Keratinocyte (primary cell): ENCODE data around the gene GREB1. TPM values are rescaled to one million over a fixed set of nuclear protein-coding genes. Genes with fewer than 3 reads are reported as not detected.
A peak's percentile ranks its signal among the peaks of the same experiment; 100 is the strongest.

Source experiments
- DNase-seq: peaks from one replicate; pipeline ENCODE4 v3.0.0-alpha.2; 2011; ENCODE audit warnings: low read depth, missing footprints, low spot score
- FAIRE-seq: peaks from 2 replicates; lab custom pipeline; 2011; peaks lifted over from hg19 to GRCh38; lab: Jason Lieb, UNC
- H2AFZ ChIP-seq: 2 replicates; pipeline ENCODE4 v1.6.0; 2012; ENCODE audit warnings: low read length, control low read depth, inconsistent platforms; ENCODE audit not compliant: control insufficient read depth
- H3K27ac ChIP-seq: 2 replicates; pipeline ENCODE4 v1.5.1; 2011; ENCODE audit warnings: low read length; ENCODE audit not compliant: control insufficient read depth, insufficient read depth
- H3K27me3 ChIP-seq: 3 replicates; pipeline ENCODE4 v1.6.0; 2011; ENCODE audit warnings: low read length; ENCODE audit not compliant: control insufficient read depth, insufficient read depth; ENCODE audit errors: extremely low read depth
- H3K36me3 ChIP-seq, 2 experiments: 2 replicates in 1 of 2; 3 replicates in 1 of 2; pipeline ENCODE4 v1.5.1; 2011; ENCODE audit warnings: low read length in 2 of 2, mild to moderate bottlenecking in 1 of 2; ENCODE audit not compliant: control insufficient read depth in 2 of 2, insufficient read depth in 2 of 2; ENCODE audit errors: extremely low read depth in 1 of 2
- H3K4me1 ChIP-seq: 3 replicates; pipeline ENCODE4 v1.5.1; 2011; ENCODE audit warnings: low read length; ENCODE audit not compliant: control insufficient read depth, insufficient read depth; ENCODE audit errors: extremely low read depth
- H3K4me2 ChIP-seq: 3 replicates; pipeline ENCODE4 v1.6.0; 2011; ENCODE audit warnings: low read depth, low read length; ENCODE audit not compliant: control insufficient read depth, insufficient read depth; ENCODE audit errors: extremely low read depth
- H3K4me3 ChIP-seq, 3 experiments: fragments of 200-600 bp in 1 of 3; sonication (generic) in 1 of 3; 2 replicates in 2 of 3; 3 replicates in 1 of 3; pipeline ENCODE4 v1.5.1; 2011 to 2016; ENCODE audit warnings: low read length in 3 of 3, mild to moderate bottlenecking in 3 of 3, control low read depth in 2 of 3, inconsistent platforms in 1 of 3, low read depth in 1 of 3, mixed read lengths in 1 of 3, mixed run types in 1 of 3, moderate library complexity in 1 of 3; ENCODE audit not compliant: control insufficient read depth in 2 of 3, insufficient read depth in 2 of 3; ENCODE audit errors: extremely low read depth in 1 of 3
- H3K79me2 ChIP-seq: 2 replicates; pipeline ENCODE4 v1.6.0; 2012; ENCODE audit warnings: low read length; ENCODE audit not compliant: control insufficient read depth, insufficient read depth
- H3K9ac ChIP-seq: 3 replicates; pipeline ENCODE4 v1.6.0; 2011; ENCODE audit warnings: low read length; ENCODE audit not compliant: control insufficient read depth, insufficient read depth; ENCODE audit errors: extremely low read depth
- H3K9me1 ChIP-seq: 3 replicates; pipeline ENCODE4 v1.6.0; 2011; ENCODE audit warnings: low read length; ENCODE audit not compliant: control insufficient read depth, insufficient read depth; ENCODE audit errors: extremely low read depth
- H3K9me3 ChIP-seq: 2 replicates; pipeline ENCODE4 v1.5.1; 2012; ENCODE audit warnings: low read depth, low read length; ENCODE audit not compliant: control insufficient read depth
- H4K20me1 ChIP-seq: 3 replicates; pipeline ENCODE4 v1.6.0; 2011; ENCODE audit warnings: low read length; ENCODE audit not compliant: control insufficient read depth, insufficient read depth; ENCODE audit errors: extremely low read depth
- EZH2 ChIP-seq: IDR thresholded peaks from one replicate; pipeline ENCODE4 v1.6.1; 2012; ENCODE audit warnings: inconsistent platforms, mild to moderate bottlenecking, low read length, moderate library complexity
- dilution Hi-C: fragments of 300-500 bp; cut with MboI; formaldehyde crosslinking; loops from one replicate; pipeline ENCODE4 v1.7.0; 2020; ENCODE audit warnings: low sequenced_read_pairs; ENCODE audit not compliant: extremely low pct_ligation_motif_present
- polyA plus RNA-seq, 5 experiments: library from polyadenylated mRNA; depleted of rRNA in 3 of 5; stranded (reverse) in 3 of 5; stranded (forward) in 1 of 5; unstranded in 1 of 5; fragments of >200 nt; gene quantifications; 1 replicate in 1 of 5; 2 replicates in 3 of 5; 3 replicates in 1 of 5; pipeline versions ENCODE4 v1.2.1 to v1.2.3, GENCODE V29; 2011 to 2012; ENCODE audit warnings: missing spikeins in 2 of 5, low read depth in 1 of 5, low replicate concordance in 1 of 5
- TF ChIP-seq, protein P1 (sequence below), 3 experiments: IDR thresholded peaks in 1 of 3; conservative IDR thresholded peaks in 1 of 3; optimal IDR thresholded peaks in 1 of 3; 2 replicates in 2 of 3; 3 replicates in 1 of 3; pipeline versions ENCODE3 to v1.5.1; 2011; ENCODE audit warnings: low read length in 3 of 3, mild to moderate bottlenecking in 3 of 3, moderate library complexity in 2 of 3, control low read depth in 1 of 3, inconsistent platforms in 1 of 3; ENCODE audit not compliant: insufficient read depth in 2 of 3; ENCODE audit errors: extremely low read depth in 1 of 3

GREB1 gene
- polyA plus RNA-seq, 1 donor (not counting 4 experiments of a cell fraction or from before 2014, with no cell fraction given): 0.13 TPM

DNA sequence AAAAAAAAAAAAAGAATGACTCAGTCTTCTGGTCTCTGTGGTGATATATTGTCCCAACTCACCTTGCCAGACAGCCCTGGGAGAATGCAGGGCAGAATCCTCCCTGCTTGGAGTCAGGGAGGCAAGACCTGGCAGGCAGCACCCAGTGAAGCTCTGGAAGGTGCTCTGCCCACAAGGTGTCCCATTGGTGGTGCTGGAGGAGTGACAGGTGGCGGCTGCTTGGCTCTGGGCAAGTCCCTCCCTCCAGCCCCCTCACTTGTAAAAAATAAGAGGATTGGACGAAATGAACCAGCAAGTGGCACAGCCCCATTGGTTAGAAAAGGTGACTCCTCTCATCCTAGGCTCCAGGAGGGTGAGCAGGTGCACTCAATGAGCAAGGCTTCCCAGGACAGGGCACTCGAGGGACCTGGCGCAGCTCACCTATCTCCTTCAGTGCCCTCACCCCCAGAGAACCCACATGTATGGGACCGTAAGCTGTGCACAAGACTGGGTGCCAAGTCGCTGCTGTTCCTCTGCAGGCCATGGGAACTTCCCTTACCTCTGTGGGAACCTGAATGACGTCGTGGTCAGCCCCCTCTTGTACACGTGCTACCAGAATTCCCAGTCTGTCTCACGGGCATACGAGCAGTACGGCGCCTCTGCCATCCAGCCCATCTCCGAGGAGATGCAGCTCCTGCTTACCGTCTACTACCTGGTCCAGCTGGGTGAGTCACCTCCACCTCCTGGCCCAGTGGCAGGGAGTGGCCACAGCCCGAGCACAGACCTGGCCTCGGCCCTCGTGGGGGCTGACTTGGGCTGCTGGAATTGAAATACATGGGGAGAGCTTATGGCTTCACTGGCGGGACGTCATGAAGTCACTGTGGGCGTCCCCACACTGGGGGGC lies 54.6 kb downstream of the GREB1 start:
- no peak overlapping the region for H3K4me3 ChIP-seq
- dilution Hi-C loops: no loop called here
- no peak overlapping the region for H3K4me2 ChIP-seq
- H3K36me3 ChIP-seq: no peaks in the 10 kb centered on the region
- no peak overlapping the region for H3K27ac ChIP-seq
- no peaks in the 10 kb centered on the region for H3K9me1 ChIP-seq
- H3K4me1 ChIP-seq: no peaks in the 10 kb centered on the region
- no peaks in the 10 kb centered on the region for H4K20me1 ChIP-seq
- no peak for DNase-seq
- no peaks in the 10 kb centered on the region for H3K79me2 ChIP-seq
- H2AFZ ChIP-seq: no peak overlapping the region
- peaks cover 2% of the 10 kb centered on the region for H3K27me3 ChIP-seq
- H3K9ac ChIP-seq: no peak overlapping the region
- no peak for TF ChIP-seq EZH2
- TF ChIP-seq, protein P1, sequence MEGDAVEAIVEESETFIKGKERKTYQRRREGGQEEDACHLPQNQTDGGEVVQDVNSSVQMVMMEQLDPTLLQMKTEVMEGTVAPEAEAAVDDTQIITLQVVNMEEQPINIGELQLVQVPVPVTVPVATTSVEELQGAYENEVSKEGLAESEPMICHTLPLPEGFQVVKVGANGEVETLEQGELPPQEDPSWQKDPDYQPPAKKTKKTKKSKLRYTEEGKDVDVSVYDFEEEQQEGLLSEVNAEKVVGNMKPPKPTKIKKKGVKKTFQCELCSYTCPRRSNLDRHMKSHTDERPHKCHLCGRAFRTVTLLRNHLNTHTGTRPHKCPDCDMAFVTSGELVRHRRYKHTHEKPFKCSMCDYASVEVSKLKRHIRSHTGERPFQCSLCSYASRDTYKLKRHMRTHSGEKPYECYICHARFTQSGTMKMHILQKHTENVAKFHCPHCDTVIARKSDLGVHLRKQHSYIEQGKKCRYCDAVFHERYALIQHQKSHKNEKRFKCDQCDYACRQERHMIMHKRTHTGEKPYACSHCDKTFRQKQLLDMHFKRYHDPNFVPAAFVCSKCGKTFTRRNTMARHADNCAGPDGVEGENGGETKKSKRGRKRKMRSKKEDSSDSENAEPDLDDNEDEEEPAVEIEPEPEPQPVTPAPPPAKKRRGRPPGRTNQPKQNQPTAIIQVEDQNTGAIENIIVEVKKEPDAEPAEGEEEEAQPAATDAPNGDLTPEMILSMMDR (optimal IDR thresholded peaks at IDR 0.05 in 1 of 3, IDR thresholded peaks at IDR 0.05 in 1 of 3, conservative IDR thresholded peaks at IDR 0.05 in 1 of 3; ENCODE audit: extremely low read depth in 1 of 3, insufficient read depth in 2 of 3, low read length in 3 of 3): no peak
- no peaks in the 10 kb centered on the region for H3K9me3 ChIP-seq
- FAIRE-seq: no peak

DNA sequence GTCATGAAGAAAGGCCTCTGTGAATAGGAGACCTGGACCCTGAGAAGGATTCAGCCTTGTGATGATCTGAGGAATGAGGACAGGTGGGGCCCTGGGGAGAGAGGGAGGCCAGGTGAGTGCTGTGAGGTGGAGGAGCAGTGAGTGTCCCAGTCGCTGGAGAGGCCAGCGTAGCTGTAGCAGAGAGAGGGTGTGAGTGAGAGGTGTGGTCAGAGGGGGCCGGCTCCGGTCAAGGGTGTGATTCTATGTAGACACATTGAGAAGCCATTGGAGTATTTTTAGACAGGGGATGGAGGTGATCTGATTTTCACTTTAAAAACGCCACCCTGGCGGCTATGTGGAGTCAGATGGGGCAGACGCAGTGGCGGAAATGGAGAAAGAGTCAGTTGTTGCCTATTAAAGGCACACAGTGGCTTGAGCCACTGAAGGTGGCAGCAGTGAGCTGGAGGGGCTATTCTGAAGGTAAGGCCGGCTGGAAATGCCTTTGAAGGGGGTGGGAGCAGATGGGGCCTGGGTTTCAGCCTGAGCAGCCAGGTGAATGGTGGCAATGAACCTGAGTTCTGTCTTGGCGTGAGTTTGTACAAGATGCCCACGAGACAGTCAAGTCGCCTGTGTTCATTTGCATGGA lies 55.6 kb downstream of the GREB1 start:
- H2AFZ ChIP-seq: no peak overlapping the region
- H3K4me2 ChIP-seq: no peak overlapping the region
- dilution Hi-C loops: no loop called here
- H3K4me1 ChIP-seq: no peaks in the 10 kb centered on the region
- FAIRE-seq (no peak), DNase-seq (no peak)
- H3K9me3 ChIP-seq: no peaks in the 10 kb centered on the region
- no peak overlapping the region for H3K9ac ChIP-seq
- H3K27ac ChIP-seq: no peak overlapping the region
- H3K27me3 ChIP-seq: peaks cover 2% of the 10 kb centered on the region
- no peaks in the 10 kb centered on the region for H3K79me2 ChIP-seq
- no peak overlapping the region for H3K4me3 ChIP-seq
- no peaks in the 10 kb centered on the region for H3K36me3 ChIP-seq
- TF ChIP-seq, protein P1 (optimal IDR thresholded peaks at IDR 0.05 in 1 of 3, IDR thresholded peaks at IDR 0.05 in 1 of 3, conservative IDR thresholded peaks at IDR 0.05 in 1 of 3; ENCODE audit: extremely low read depth in 1 of 3, insufficient read depth in 2 of 3, low read length in 3 of 3): peak in 1 of 3 experiments; percentile 50
- TF ChIP-seq EZH2: no peak
- no peaks in the 10 kb centered on the region for H4K20me1 ChIP-seq
- H3K9me1 ChIP-seq: no peaks in the 10 kb centered on the region
